HG03280 (cell line): Measurements from ENCODE around the gene AGPAT3.
A peak's percentile ranks its signal among the peaks of the same experiment; 100 is the strongest.
"Not testable (repeated sequence)": the region's sequence is repeated elsewhere in the genome, so short reads cannot be mapped to it uniquely, and the experiment has no call there.

Experiments used
- ATAC-seq: cut with Tn5 transposase; IDR thresholded peaks from one replicate; pipeline ENCODE4 v1.9.1; 2021; ENCODE audit warnings: mild to moderate bottlenecking, moderate library complexity; ENCODE audit not compliant: unreplicated experiment

The AGPAT3 gene

DNA sequence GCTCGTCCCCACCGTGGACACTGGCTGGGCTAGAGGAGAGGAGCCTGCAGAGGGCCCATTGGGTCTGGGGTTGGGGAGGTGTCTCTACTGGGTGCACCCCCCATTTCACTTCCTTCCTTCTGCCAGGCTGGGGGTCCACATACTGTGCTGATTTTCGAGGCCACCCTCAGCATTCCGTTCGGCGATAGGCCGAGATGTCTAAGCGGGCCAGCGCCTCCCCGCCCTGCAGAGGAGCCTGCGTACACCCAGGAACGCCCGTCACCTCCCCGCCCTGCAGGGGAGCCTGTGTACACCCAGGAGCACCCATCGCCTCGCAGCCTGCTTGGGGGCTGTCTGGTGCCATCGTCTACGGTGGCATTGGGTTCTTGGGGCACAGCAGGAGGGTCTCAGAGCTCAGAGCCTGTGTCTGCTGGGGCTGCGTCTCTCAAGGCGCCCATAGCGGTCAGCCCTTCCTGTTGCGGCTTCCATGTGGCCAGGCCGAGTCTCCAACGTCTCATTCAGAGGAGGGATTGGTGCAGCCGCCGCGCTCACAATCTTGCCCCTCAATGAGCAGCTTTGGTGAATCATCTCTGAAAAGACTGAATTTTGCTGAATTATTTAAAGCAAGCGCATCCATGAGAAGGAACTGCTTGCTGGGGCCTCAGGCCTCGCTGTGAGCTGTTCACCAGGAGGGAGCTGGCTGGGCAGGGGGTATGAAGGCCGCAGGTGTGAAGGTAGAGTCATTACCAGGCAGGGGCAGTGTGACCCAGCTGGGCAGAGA is 30.7 kb upstream of the AGPAT3 start:
- no peak for ATAC-seq

DNA sequence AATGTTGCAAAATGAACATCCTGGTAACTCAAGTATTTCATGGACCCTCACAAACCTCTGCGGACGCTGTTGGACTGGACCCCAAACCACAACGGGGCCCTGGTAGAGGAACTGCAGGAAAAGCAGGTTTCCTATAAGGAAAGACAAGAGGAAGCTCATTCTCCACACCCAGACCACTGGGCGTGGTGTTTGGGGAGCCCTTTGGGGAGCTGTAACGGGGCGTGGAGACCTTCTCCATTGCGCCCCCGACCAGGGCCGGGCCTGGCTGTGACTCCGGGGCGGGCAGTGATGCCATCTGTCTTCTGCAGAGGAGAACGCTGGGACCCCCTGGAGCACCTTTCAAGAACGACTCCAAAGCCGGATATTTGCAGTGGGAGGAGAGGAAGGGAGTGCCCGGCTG is 30.0 kb upstream of the AGPAT3 start:
- ATAC-seq, result no peak

DNA sequence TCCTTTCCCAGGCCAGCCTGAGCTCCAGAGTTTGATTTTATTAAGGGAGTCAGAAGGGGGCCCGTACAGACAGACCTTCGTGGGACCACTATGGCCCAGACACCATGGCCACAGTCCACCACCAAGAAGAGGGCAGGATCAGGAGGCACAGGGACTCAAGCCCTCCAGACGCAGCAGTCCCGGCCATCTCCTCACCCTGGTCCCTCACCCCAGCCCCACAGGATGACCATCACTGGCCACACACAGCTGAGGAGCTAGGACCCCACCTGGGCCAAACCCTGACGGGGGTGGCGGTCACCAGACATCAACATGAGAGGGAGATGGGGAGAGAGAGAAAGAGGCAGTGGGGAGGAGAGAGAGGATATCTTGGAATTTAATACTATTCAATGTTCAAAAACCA is 29.2 kb upstream of the AGPAT3 start:
- ATAC-seq, result no peak

DNA sequence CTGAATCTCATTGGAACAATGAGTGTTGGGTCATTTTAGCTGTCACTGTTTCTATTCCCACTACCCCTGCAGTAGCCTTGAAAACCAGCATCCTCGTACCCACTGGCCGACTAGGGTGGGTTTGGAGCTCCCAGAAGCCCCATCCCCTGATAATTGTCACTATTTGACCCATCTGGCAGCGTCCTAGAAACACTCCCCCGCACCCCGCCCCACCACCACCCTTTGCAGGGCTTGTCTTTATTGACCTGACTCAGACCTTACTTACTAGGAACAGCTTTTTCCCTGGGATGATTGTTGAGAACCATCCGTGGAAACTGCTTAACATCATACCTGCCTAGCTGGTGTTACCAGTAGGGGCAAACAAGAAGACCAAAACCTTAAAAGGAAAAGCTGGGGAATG is 28.4 kb upstream of the AGPAT3 start:
- ATAC-seq, result no peak

DNA sequence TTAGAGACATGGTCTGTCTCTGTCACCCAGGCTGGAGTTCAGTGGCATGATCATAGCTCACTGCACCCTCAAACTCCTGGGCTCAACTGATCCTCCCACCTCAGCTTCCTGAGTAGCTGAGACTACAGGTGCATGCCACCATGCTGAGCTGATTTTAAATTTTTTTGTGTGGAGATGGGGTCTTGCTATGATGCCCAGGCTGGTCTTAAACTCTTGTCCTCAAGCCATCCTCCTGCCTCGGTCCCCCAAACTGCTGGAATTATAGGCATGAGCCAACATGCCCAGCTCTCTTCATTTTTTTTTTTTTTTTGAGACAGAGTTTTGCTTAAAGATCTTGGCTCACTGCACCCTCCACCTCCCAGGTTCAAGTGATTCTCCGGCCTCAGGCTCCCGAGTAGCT is 24.8 kb upstream of the AGPAT3 start:
- no peak for ATAC-seq

DNA sequence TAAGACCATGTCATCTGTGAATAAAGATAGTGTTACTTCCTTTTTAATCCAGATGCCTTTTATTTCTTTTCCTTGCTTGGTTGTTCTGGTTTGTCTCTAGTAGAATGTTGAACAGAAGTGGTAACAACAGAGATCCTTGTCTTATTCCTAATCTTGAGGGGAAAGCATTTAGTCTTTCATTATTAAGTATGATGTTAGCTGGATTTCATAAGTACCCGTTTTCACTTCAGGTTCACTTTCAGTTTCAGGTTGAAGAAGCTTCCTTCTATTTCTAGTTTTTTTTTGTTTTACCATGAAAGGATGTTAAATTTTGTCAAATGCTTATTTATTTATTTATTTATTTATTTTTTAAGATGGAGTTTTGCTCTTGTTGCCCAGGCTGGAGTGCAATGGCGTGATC is 22.3 kb upstream of the AGPAT3 start:
- ATAC-seq, result no peak

DNA sequence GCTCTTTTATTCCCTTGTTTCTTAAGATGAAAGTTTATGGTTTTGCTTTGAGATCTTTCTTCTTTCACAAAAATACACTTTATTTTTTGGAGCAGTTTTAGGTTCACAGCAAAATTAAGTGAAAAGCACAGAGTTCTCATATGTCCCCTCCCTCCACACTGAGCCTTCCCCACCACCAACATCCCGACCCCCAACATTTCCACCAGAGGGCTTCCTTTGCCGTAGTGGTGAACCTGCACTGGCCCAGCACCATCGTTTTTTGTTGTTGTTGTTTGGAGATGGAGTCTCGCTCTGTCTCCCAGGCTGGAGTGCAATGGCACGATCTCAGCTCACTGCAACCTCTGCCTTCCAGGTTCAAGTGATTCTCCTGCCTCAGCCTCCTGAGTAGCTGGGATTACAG is 20.1 kb upstream of the AGPAT3 start:
- ATAC-seq, result not testable (repeated sequence)

DNA sequence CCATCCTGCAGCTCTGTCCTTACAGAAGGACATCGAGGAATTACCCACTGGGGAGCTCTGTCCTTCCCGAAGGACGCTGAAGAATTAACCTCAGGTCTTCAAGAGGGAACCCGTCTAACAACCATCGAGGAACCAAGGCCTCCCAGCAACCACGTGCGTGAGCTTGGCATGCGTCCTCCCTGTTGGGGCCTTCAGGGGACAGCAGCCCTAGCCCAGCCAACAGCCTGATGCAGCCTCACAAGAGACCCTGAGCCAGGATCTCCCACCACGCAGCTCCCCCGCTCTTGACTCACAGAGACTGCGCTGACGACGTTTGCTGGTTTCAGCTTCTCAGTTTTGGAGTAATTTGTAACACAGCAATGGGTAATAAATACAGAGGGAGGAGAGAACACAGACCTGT is 19.6 kb upstream of the AGPAT3 start:
- ATAC-seq, result no peak

DNA sequence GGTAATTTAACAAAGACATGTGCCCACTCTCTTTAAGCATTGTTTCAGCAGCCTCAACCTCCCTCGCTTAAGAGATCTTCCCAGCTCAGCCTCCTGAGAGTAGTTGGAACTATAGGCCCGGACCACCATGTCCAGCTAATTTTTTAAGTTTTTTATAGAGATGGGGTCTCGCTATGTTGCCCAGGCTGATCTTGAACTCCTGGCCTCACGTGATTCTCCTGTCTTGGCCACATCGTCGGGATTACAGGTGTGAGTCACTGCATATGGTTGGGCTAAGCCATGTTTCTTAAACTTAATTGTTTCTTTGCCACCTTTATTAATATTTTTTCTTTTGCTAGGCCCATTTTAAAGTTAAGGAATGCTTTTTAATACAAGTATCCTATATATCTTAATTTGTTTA is 18.6 kb upstream of the AGPAT3 start:
- no peak for ATAC-seq

DNA sequence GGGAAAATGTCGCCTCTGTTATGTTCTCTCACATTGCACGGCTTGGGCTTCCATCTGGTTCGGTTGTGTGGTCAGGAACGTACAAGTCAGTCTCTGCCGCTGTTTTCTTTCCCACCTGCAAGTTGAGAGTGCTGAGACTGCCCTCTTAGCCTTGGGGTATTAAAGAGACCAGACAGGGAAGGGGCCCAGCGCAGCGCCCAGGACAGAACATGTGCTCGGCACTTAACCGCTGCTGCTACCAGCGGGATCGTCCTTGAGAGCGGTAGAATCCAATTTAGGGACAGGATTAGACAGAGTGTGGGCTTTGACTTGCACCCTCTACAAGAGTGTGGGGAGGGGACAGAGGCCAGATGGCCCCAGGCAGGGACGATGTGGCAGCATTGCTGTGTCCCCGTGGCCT is 17.7 kb upstream of the AGPAT3 start:
- no peak for ATAC-seq

DNA sequence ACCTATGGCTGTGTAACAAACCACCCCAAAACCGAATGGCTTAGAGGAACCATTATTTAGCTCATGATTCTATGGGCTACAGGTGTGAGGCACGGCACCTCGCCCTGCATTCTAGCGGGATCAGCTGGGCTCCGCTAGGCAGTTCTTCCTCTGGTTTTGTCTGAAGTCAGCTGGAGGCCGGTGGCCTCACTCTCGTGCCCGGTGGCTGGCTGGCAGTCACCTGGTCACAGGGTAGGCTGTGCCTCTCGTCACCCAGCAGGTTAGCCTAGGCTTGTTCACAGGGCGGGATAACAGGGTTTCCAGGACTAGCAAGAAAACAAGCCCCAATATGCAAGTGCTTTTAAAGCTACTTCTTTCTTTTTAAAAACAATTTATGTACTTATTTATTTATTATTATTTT is 16.3 kb upstream of the AGPAT3 start:
- ATAC-seq, result no peak

DNA sequence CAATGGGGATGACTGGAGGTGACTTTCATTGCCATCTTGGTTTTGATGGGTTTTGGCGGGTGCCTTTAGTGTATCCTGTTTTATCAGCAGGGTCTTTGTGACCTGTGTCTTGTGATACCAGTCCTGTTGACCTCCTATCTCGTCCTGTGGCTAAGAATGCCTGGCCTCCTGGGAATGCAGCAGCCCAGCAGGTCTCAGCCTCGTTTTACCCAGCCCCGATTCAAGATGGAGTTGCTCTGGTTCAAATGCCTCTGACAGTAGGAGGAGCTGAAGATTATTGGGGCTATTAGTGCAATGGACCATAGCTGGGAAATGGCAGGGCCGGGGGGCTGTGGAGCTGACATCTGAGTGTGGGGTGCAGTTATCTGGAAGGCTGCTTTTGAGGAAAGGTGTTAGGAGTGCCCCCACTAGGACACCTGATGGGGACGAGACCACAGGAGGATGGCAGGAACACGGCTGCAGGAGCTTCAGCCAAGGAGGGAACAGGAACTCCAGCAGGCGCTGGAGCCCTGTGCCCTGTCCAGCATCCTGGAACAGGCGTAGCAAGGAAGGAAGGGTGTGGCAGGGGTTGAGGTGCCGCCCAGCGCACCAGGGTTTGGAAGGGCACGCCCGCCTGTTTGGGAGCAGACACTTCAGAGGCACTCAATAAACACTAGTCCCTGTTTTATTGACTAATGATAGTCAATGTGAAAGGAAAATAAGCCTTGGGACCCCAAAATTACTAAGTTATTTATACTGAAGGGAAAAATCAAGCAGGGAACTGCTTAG is 15.3 kb upstream of the AGPAT3 start:
- no peak for ATAC-seq

DNA sequence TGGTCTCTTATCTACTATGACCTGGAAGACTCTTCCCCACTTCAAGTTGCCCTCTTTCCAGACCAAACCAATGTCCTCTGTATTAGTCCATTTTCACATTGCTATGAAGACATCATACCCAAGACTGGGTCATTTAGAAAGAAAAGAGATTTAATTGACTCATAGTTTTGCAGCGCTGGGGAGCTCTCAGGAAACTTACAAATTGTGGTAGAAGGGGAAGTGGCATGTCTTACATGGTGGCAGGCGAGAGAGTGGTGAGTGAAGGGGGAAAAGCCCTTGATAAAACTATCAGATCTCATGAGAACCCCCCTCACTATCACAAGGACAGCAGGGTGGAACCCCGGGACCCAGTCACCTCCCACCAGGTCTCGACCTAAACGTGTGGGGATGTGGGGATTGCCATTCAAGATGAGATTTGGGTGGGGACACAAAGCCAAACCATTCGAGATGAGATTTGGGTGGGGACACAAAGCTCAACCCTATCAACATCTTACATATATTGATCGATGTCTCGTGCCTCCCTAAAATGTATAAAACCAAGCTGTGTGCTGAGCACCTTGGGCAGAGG is 14.2 kb upstream of the AGPAT3 start:
- no peak for ATAC-seq

DNA sequence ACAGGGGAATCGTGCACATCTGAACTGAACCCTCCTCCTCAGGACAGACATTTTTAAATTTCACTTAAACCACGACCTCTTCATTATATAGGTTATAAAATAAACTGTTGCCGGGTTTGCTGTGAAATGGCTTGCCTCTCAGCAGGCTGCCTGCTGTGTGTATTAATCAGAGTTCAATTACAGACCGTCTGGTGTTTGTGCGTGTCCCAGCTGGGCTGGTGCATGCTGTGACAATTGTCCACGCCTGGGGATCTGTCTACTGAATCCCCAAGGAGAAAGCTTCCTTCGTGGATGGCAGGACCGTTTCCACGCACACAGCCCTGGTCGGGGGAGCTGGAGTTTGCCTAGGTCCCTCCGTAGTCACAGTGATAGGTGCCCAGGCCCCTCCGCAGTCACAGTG is 13.4 kb upstream of the AGPAT3 start:
- ATAC-seq, result no peak

DNA sequence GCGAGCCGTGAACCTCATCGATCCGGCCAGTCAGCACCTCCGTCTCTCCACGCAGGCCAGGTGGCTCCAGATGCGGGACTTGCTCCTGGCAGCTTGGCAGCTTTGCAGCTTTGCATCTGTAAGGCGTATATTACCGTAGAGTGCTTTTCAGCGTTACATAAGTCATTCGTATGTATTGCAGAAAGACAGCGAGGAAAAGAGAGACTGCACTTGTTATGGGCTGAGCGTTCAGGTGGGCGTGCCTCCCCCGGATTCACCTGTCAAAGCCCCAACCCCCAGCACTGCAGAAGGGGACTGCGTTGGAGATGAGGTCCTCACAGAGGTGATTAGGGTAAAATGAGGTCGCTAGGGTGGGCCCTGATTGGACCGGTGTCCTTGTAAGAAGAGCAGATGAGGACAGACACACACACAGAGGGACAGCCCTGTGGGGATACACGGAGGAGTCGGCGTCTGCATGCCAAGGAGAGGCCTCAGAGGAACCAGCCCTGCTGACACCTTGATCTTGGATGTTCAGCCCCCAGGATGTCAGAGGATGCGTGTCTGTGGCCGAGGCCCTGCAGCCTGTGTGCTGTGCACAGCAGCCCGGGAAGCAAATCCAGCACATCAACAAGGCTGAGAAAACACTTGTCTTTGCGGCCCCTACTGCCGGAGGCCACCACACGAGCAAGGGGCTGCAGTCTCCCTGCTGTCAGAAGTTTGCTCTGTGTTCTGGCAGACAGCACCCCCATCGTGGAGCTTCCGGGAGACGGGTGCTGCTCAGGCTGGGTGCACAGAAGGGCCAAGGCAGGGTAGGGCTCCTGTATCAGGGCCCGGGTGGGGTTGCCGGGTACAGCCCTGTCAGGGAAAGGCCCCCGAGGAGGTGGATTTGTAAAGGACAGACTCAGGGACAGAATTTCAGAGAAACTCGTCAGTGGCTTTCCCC is 10.9 kb upstream of the AGPAT3 start:
- peak; percentile 16 for ATAC-seq

DNA sequence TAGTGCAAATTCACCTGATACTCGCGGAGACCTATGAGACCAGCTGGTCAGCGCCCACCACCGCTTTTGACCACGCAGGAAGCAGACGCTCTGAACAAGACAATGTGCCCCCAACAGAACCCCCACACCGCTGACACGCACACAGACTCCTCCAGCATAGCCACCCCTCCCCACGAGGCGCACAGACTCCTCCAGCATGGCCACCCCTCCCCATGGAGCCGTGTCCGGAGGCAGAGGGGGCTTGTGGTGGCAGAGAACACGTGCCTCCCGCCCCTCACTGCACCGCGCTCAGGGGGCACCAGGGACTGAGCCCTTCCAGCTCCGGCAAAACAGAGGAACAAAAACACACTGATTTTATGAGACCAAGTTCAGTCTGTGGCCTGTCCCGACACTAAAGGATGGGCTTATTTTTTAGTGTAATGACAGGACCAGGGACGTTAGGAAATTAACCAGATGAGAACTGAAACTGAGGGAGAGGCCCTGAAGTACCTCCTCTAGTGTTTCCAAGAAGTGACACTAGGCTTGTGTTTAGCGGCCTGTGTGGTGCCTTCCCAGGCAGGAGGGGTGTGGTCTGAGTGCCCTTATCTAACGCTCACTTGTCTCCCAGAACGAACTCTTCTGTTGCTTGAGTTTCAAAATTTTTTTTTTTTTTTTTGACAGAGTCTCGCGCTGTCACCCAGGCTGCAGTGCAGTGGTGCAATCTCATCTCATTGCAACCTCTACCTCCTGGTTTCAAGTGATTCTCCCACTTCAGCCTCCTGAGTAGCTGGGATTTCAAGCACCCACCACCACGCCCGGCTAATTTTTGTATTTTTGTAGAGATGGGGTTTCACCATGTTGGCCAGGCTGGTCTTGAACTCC is 10.0 kb upstream of the AGPAT3 start:
- peak; percentile 64 for ATAC-seq

DNA sequence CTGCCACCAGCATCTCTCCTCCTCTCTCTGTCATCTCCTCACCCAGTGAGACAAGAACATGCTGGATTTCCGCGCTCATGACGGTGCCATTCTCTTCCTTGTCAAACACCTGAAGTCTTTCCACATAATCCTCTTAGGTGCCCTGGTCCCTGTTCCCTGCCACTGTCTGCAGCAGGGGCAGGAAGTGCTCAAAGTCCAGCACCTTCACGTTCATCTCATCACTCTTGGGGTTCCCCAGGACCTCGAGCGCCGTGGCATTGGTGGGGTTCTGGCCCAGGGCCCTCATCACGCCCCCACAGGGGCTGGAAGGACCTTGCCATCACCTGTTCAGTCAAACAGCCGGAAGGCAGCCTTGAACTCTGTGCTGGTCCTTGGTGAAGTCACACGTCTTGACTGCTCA is 9.1 kb upstream of the AGPAT3 start:
- no peak for ATAC-seq

DNA sequence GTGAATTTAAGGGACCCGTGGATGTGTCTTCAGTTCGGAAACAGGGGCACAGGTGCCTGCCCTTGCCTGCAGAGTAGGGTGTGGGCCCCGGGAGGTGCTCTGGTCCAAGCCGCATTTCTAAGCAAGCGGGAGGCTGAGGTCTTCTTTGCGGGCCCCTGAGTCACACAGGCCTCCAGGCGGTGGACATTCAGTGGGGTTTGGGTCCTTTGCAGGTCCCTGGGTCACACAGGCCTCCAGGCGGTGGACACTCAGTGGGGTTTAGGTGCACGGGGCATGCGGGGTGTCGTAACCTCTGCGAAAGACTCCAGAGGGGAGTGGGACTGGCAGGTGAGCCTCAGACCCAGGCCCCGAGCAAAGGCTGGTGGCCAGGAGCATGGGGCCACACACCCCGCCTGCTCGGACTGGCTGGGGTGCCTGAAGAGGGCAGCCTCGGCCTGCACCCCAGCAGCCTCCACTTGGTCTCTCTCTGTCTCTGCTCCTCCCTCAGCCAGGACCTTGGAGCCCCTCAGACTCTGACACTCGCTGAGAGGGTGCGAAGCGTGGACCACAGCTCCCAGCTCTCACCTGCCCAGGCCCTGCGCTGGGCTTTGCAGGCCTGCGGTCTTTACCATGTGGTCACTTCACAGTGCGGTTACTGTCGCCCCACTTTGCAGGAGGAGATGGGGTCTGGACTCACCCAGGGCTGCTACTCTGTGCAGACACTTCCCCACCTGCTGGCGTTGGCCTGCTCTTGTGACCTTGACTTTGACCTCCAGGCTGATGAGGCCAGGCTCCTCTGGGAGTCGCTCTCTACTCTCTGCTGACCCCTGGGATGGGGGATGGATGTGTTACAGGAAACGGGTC is 6.0 kb upstream of the AGPAT3 start:
- ATAC-seq, result no peak

DNA sequence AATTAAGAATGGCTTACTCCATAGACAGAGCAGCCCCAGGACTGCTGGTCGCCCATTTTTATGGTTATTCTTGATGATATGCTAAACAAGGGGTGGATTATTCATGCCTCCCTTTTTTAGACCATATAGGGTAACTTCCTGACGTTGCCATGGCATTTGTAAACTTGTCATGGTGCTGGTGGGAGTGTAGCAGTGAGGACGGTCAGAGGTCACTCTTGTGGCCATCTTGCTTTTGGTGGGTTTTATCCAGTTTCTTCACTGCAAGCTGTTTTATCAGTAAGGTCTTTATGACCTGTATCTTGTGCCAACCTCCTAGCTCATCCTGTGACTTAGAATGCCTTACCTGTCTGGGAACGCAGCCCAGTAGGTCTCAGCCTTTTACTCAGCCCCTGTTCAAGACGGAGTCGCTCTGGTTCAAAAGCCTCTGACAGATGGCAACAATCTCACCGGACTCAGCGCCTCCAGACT is 5.2 kb upstream of the AGPAT3 start:
- ATAC-seq, result no peak
